PC-9 (cell line): ENCODE results near the gene CDH18. TPM values are rescaled to one million over a fixed set of nuclear protein-coding genes. Genes with fewer than 3 reads are reported as not detected.

Source experiments
- BruUV-seq: library from RNA; stranded (reverse); fragments of 400-500 nt; replicated peaks from 2 replicates; lab custom pipeline; 2021; lab: Mats Ljungman, UMichigan
- CTCF ChIA-PET: fragments of 300-600 bp; sonication (Branson Sonifier 250); formaldehyde crosslinking; loops from one replicate; lab custom pipeline; 2022; ENCODE audit warnings: antibody characterized with exemption; lab: Charles Lee
- POLR2A ChIA-PET: fragments of 300-600 bp; sonication (Branson Sonifier 250); formaldehyde crosslinking; loops from one replicate; lab custom pipeline; 2022; ENCODE audit warnings: antibody characterized with exemption; ENCODE audit not compliant: unreplicated experiment; lab: Charles Lee
- DNase-seq, 2 experiments: peaks; one replicate each; pipeline versions ENCODE4 v3.0.0 to v3.0.0-alpha.2; 2015 to 2022; ENCODE audit warnings: mixed read lengths in 1 of 2
- H2AFZ ChIP-seq: fragments of 200-600 bp; sonication (generic); 2 replicates; pipeline ENCODE4 v1.8.1; 2017; ENCODE audit warnings: antibody characterized with exemption
- H3F3A ChIP-seq: fragments of 200-600 bp; sonication (generic); 2 replicates; pipeline ENCODE4 v1.8.1; 2017; ENCODE audit warnings: antibody characterized with exemption, mild to moderate bottlenecking, low read depth; ENCODE audit not compliant: insufficient read depth
- H3K27ac ChIP-seq: fragments of 200-600 bp; sonication (generic); 2 replicates; pipeline ENCODE4 v1.6.1; 2016; ENCODE audit warnings: mixed run types
- H3K27me3 ChIP-seq: fragments of 200-600 bp; sonication (generic); 2 replicates; pipeline ENCODE4 v1.6.1; 2016; ENCODE audit warnings: low read depth, mixed run types; ENCODE audit not compliant: insufficient read depth
- H3K36me3 ChIP-seq: fragments of 200-600 bp; sonication (generic); 2 replicates; pipeline ENCODE4 v1.6.1; 2016; ENCODE audit warnings: low read depth, mixed run types
- H3K4me1 ChIP-seq: fragments of 200-600 bp; sonication (generic); replicated peaks from 2 replicates; pipeline ENCODE4 v1.6.1; 2016; ENCODE audit warnings: mixed run types; ENCODE audit not compliant: insufficient read depth
- H3K4me2 ChIP-seq: fragments of 200-600 bp; sonication (generic); 2 replicates; pipeline ENCODE4 v1.6.1; 2017; ENCODE audit warnings: mixed run types
- H3K4me3 ChIP-seq: fragments of 200-600 bp; sonication (generic); 2 replicates; pipeline ENCODE4 v1.6.1; 2016; ENCODE audit warnings: mixed run types
- H3K79me2 ChIP-seq: fragments of 200-600 bp; sonication (generic); 2 replicates; pipeline ENCODE4 v1.6.1; 2017; ENCODE audit warnings: low read depth, mixed run types
- H3K9me2 ChIP-seq: fragments of 200-600 bp; sonication (generic); 2 replicates; pipeline ENCODE4 v1.8.1; 2017; ENCODE audit warnings: mild to moderate bottlenecking; ENCODE audit not compliant: insufficient read depth
- H3K9me3 ChIP-seq: fragments of 200-600 bp; sonication (generic); 2 replicates; pipeline ENCODE4 v1.8.1; 2016; ENCODE audit warnings: low read depth; ENCODE audit not compliant: insufficient read depth
- H4K20me1 ChIP-seq: fragments of 200-600 bp; sonication (generic); 2 replicates; pipeline ENCODE4 v1.8.1; 2017; ENCODE audit not compliant: insufficient read depth
- CTCF ChIP-seq: fragments of 200-600 bp; sonication (generic); conservative IDR thresholded peaks from 2 replicates; pipeline ENCODE4 v1.6.1; 2017; ENCODE audit warnings: mixed run types, antibody characterized with exemption, mild to moderate bottlenecking, moderate library complexity
- EZH2 ChIP-seq: fragments of 200-600 bp; sonication (generic); IDR thresholded peaks from 2 replicates; pipeline ENCODE4 v1.8.0; 2017; ENCODE audit warnings: antibody characterized with exemption, low read depth
- intact Hi-C: fragments of 100-400 bp; cut with micrococcal nuclease; formaldehyde crosslinking; loops from one replicate; pipeline ENCODE4 v1.10.0; 2022; ENCODE audit not compliant: unreplicated experiment
- total RNA-seq: library from RNA; stranded (reverse); gene quantifications from 2 replicates; pipeline ENCODE4 v1.2.3, GENCODE V29; 2021

Gene CDH18
- total RNA-seq, 1 experiment from 2014 or later, result not detected

DNA sequence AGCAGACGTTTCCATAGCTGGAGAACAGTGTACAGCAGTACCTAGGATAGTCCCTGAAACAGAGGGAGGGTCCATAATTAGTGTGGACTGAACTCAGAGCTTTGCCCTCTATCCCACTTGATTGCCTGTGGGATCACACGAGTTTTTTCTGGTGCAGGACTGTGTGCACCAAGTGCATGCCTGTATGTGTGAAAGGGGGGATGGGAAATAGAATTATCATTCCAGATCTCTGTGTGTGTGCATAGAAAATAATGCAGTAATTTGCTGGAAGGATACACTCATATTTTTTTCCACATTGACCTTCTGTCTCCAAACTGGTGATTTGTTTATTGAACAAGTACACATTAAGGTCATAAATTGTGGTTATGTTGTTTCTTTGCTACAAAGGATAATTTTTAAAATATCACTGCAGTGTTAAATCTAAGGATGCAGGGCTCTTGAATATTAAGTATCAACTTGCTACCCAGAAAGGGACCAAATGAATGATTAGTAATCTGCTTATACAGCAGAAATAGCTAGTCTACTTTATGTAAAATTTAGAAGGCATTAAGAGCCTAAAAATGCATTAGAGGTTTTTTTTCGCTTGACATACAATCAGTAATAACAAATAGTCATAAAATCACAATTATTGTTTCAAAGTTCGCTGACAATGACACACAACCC lies 292.9 kb downstream of the CDH18 start:
- no peaks in the 10 kb centered on the region for H3K27me3 ChIP-seq
- no peak overlapping the region for H3K4me3 ChIP-seq
- H2AFZ ChIP-seq, result no peak overlapping the region
- no peaks in the 10 kb centered on the region for H3F3A ChIP-seq
- no peaks in the 10 kb centered on the region for H3K36me3 ChIP-seq
- intact Hi-C loops, result no loop called here
- no peaks in the 10 kb centered on the region for H3K9me3 ChIP-seq
- no peak overlapping the region for H3K4me2 ChIP-seq
- TF ChIP-seq CTCF (no peak), EZH2 (no peak)
- no peaks in the 10 kb centered on the region for H4K20me1 ChIP-seq
- no peaks in the 10 kb centered on the region for H3K9me2 ChIP-seq
- H3K79me2 ChIP-seq, result no peaks in the 10 kb centered on the region
- ChIA-PET POLR2A (no interaction called here), CTCF (no interaction called here)
- no peak overlapping the region for H3K27ac ChIP-seq
- DNase-seq, result no peak
- H3K4me1 ChIP-seq, result no peaks in the 10 kb centered on the region
- no TSS peak for BruUV-seq

DNA sequence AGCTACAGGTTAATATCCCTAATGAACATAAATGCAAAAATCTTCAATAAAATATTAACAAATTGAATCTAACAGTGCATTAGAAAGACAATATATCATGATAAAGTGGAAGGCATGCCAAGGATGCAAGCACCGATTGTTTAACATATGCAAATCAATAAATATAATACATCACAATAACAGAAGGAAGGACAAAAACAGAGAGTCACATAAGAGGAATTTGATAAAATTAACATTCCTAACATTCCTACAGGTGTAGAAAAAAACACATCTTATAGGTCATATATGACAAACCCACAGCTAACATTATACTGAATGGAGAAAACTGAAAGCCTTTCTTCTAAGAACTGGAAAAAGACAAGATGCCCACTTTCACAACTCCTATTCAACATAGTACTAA lies 297.0 kb downstream of the CDH18 start:
- POLR2A ChIA-PET, result no interaction called here
- H3K9me3 ChIP-seq, result no peaks in the 10 kb centered on the region
- no TSS peak for BruUV-seq

DNA sequence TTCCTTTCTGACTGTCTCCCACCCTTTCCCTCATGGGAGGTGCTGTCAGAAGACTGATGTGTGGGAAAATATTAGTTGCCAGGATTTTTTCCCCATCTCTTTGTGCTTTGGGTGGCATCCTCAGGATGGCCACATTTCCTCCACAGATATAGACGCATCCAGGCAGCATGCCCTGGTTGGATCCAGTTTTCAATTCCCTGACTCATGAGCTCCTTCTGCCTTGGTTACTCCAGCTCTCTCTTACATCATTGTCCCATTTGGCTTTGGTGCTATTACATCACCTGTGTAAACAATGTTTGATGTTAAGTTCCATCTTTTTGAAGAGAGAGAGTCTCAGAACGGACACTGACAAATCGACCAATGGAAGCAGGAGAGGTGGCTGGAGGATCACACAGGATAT lies 302.5 kb downstream of the CDH18 start:
- intact Hi-C loops, result no loop called here
- no peaks in the 10 kb centered on the region for H3K36me3 ChIP-seq
- H3K4me3 ChIP-seq, result no peak overlapping the region
- no peak for DNase-seq
- no peaks in the 10 kb centered on the region for H4K20me1 ChIP-seq
- no peaks in the 10 kb centered on the region for H3K27me3 ChIP-seq
- H3K4me1 ChIP-seq, result no peaks in the 10 kb centered on the region
- H3K79me2 ChIP-seq, result no peaks in the 10 kb centered on the region
- no peaks in the 10 kb centered on the region for H3K9me2 ChIP-seq
- no peak overlapping the region for H3K4me2 ChIP-seq
- no peaks in the 10 kb centered on the region for H3F3A ChIP-seq
- no peak overlapping the region for H3K27ac ChIP-seq
- ChIA-PET POLR2A (no interaction called here), CTCF (no interaction called here)
- no peaks in the 10 kb centered on the region for H3K9me3 ChIP-seq
- TF ChIP-seq EZH2 (no peak), CTCF (no peak)
- no TSS peak for BruUV-seq
- H2AFZ ChIP-seq, result no peak overlapping the region

More for the DNA sequence above, 297.0 kb downstream of the CDH18 start:
- Histone ChIP-seq H3K36me3 (no peaks in the 10 kb centered on the region), H3K9me2 (no peaks in the 10 kb centered on the region), H3K27ac (no peak overlapping the region), H3K4me2 (no peak overlapping the region), H3K4me1 (no peaks in the 10 kb centered on the region), H2AFZ (no peak overlapping the region), H3K27me3 (no peaks in the 10 kb centered on the region), H4K20me1 (no peaks in the 10 kb centered on the region), H3K4me3 (no peak overlapping the region), H3F3A (no peaks in the 10 kb centered on the region), H3K79me2 (no peaks in the 10 kb centered on the region)
- no peak for DNase-seq
- no peak for TF ChIP-seq EZH2
- no peak for TF ChIP-seq CTCF
- intact Hi-C loops, result no loop called here
- CTCF ChIA-PET, result no interaction called here
